Progenitor cell of endocrine pancreas (in vitro differentiated cells): Measurements from ENCODE around the gene CDH26. TPM values are rescaled to one million over a fixed set of nuclear protein-coding genes. Genes with fewer than 3 reads are reported as not detected.

ENCODE experiments used
- DNase-seq: peaks from one replicate; pipeline ENCODE4 v3.0.0; 2021; ENCODE audit warnings: low spot score; ENCODE audit not compliant: unreplicated experiment
- H3K27ac Mint-ChIP-seq: 2 replicates; pipeline ENCODE4 v1.8.0; 2021; ENCODE audit warnings: mild to moderate bottlenecking, moderate library complexity, mixed read lengths
- H3K27me3 Mint-ChIP-seq: 2 replicates; pipeline ENCODE4 v1.8.0; 2021; ENCODE audit warnings: mixed read lengths
- H3K36me3 Mint-ChIP-seq: 2 replicates; pipeline ENCODE4 v1.8.0; 2022; ENCODE audit warnings: mixed read lengths; ENCODE audit not compliant: insufficient read depth
- H3K4me1 Mint-ChIP-seq: 2 replicates; pipeline ENCODE4 v1.8.0; 2021; ENCODE audit warnings: low read depth, mixed read lengths
- H3K4me3 Mint-ChIP-seq: 2 replicates; pipeline ENCODE4 v1.8.0; 2021; ENCODE audit warnings: low read depth, mild to moderate bottlenecking, moderate library complexity, mixed read lengths
- H3K9me3 Mint-ChIP-seq: 2 replicates; pipeline ENCODE4 v1.8.0; 2021; ENCODE audit warnings: low read depth, mixed read lengths
- CTCF ChIP-seq: fragments of 200-600 bp; sonication (generic); IDR thresholded peaks from one replicate; pipeline ENCODE4 v1.5.0; 2021; ENCODE audit warnings: antibody characterized with exemption, mild to moderate bottlenecking; ENCODE audit not compliant: unreplicated experiment
- total RNA-seq: library from RNA; stranded (reverse); gene quantifications from 2 replicates; pipeline ENCODE4 v1.2.1, GENCODE V29; 2021

CDH26 gene
- total RNA-seq, 1 donor from 2014 or later, result 17.1 TPM

GRCh38 chr20:59999502-59999901 lies 41.3 kb downstream of the CDH26 start:
- no peaks in the 10 kb centered on the region for H3K27me3 Mint-ChIP-seq
- no peak overlapping the region for H3K27ac Mint-ChIP-seq
- peaks cover 3% of the 10 kb centered on the region for H3K36me3 Mint-ChIP-seq
- no peak for DNase-seq
- TF ChIP-seq CTCF, result no peak
- H3K4me3 Mint-ChIP-seq, result no peak overlapping the region
- peaks cover 18% of the 10 kb centered on the region for H3K4me1 Mint-ChIP-seq
- H3K9me3 Mint-ChIP-seq, result no peaks in the 10 kb centered on the region

- Mint-ChIP-seq H3K4me3 (no peak overlapping the region), H3K36me3 (peaks cover 3% of the 10 kb centered on the region), H3K27ac (no peak overlapping the region), H3K9me3 (no peaks in the 10 kb centered on the region), H3K27me3 (no peaks in the 10 kb centered on the region), H3K4me1 (peaks cover 17% of the 10 kb centered on the region)
- no peak for TF ChIP-seq CTCF
- no peak for DNase-seq
These were observed 42.2 kb downstream of the CDH26 start for GRCh38 chr20:60000271-60001042.

DNA sequence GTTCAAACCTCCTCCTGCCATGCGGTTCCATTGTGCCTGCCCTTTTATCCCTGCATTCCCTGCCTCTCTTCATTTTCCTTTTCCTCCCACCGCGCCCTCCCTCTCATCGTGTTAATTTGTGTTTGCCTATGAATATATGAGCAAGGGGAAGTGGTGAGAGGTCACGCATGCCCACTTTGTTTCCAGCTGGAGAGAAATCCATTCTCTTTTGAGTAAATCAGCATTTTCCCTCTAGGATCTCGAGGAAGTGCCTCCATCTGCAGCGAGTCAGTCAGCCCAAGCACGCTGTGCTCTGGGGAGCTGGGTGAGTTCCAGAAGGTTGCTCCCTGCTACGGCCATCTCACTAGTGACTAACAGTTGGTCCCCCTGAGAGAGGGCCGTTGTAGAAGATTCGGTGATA lies 42.9 kb downstream of the CDH26 start:
- Mint-ChIP-seq H3K4me3 (no peak overlapping the region), H3K27ac (no peak overlapping the region), H3K4me1 (peaks cover 12% of the 10 kb centered on the region), H3K9me3 (no peaks in the 10 kb centered on the region), H3K36me3 (peaks cover 5% of the 10 kb centered on the region), H3K27me3 (no peaks in the 10 kb centered on the region)
- TF ChIP-seq CTCF, result no peak
- no peak for DNase-seq

DNA sequence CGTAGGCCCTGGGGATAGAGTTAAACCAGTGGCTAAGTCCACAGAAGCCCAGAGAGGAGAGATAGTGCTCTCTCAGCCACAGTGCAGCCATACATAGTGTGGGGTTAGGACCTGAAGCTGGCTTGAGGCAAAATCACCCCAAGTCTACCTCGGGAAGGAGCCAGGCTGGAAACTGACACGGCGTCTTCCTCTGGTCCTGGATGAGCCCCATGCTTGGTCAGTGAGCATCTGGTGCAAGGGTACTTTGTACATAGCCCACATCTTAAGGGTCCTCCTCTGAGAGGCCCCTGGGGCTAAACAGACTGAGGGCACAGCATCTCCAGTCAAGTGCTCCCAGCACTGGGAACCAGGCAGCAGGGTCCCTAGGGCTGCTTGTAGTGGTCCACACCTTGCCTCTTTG lies 45.6 kb downstream of the CDH26 start:
- H3K36me3 Mint-ChIP-seq, result peaks cover 3% of the 10 kb centered on the region
- TF ChIP-seq CTCF, result no peak
- no peaks in the 10 kb centered on the region for H3K9me3 Mint-ChIP-seq
- DNase-seq, result no peak
- peaks cover 12% of the 10 kb centered on the region for H3K4me1 Mint-ChIP-seq
- H3K27me3 Mint-ChIP-seq, result peaks cover 5% of the 10 kb centered on the region
- H3K27ac Mint-ChIP-seq, result no peak overlapping the region
- no peak overlapping the region for H3K4me3 Mint-ChIP-seq

GRCh38 chr20:60006261-60006660 lies 48.0 kb downstream of the CDH26 start:
- H3K27ac Mint-ChIP-seq, result no peak overlapping the region

More at GRCh38 chr20:60006261-60006660, 48.0 kb downstream of the CDH26 start:
- Mint-ChIP-seq H3K4me3 (no peak overlapping the region), H3K4me1 (peaks cover 2% of the 10 kb centered on the region), H3K9me3 (no peaks in the 10 kb centered on the region), H3K36me3 (peaks cover 3% of the 10 kb centered on the region), H3K27me3 (peaks cover 5% of the 10 kb centered on the region)
- no peak for DNase-seq
- no peak for TF ChIP-seq CTCF
